D721Med (cell line): Measurements from ENCODE around the gene DAGLB.

Experiments
- DNase-seq: peaks from one replicate; pipeline ENCODE4 v3.0.0; 2011; ENCODE audit warnings: low spot score; ENCODE audit not compliant: insufficient read length
- FAIRE-seq: peaks from 2 replicates; lab custom pipeline; 2011; peaks lifted over from hg19 to GRCh38; lab: Jason Lieb, UNC
- CTCF ChIP-seq: IDR thresholded peaks from 2 replicates; pipeline ENCODE4 v1.5.1; 2012; ENCODE audit warnings: mild to moderate bottlenecking, control low read depth; ENCODE audit not compliant: insufficient read depth; ENCODE audit errors: missing control alignments

DAGLB gene

GRCh38 chr7:6446838-6447580 is 745 bp downstream of the DAGLB start:
- FAIRE-seq, result no peak
- DNase-seq, result no peak

GRCh38 chr7:6444516-6445269 is 3.1 kb downstream of the DAGLB start:
- FAIRE-seq, result no peak
- no peak for TF ChIP-seq CTCF
- no peak for DNase-seq

More at GRCh38 chr7:6446838-6447580, 745 bp downstream of the DAGLB start:
- TF ChIP-seq CTCF, result no peak

GRCh38 chr7:6443372-6443941 is 4.3 kb downstream of the DAGLB start:
- DNase-seq (no peak), FAIRE-seq (no peak)
- TF ChIP-seq CTCF, result no peak

GRCh38 chr7:6442114-6442513 is 5.6 kb downstream of the DAGLB start:
- DNase-seq (no peak), FAIRE-seq (no peak)
- TF ChIP-seq CTCF, result no peak

- FAIRE-seq, result no peak
- TF ChIP-seq CTCF, result no peak
- DNase-seq, result no peak
Measured at GRCh38 chr7:6440381-6440780, 7.4 kb downstream of the DAGLB start.

GRCh38 chr7:6438427-6438826 is 9.3 kb downstream of the DAGLB start:
- no peak for FAIRE-seq
- no peak for DNase-seq
- TF ChIP-seq CTCF, result no peak
